Measurements from ENCODE around the gene MS4A1.

GRCh38 chr11:60447070-60447469 is 8.6 kb upstream of the MS4A1 start:
- TF ChIP-seq, protein P1, sequence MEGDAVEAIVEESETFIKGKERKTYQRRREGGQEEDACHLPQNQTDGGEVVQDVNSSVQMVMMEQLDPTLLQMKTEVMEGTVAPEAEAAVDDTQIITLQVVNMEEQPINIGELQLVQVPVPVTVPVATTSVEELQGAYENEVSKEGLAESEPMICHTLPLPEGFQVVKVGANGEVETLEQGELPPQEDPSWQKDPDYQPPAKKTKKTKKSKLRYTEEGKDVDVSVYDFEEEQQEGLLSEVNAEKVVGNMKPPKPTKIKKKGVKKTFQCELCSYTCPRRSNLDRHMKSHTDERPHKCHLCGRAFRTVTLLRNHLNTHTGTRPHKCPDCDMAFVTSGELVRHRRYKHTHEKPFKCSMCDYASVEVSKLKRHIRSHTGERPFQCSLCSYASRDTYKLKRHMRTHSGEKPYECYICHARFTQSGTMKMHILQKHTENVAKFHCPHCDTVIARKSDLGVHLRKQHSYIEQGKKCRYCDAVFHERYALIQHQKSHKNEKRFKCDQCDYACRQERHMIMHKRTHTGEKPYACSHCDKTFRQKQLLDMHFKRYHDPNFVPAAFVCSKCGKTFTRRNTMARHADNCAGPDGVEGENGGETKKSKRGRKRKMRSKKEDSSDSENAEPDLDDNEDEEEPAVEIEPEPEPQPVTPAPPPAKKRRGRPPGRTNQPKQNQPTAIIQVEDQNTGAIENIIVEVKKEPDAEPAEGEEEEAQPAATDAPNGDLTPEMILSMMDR (IDR thresholded peaks at IDR 0.05; ENCODE audit: low read depth, low read length): no peak
- TF ChIP-seq, protein P2, sequence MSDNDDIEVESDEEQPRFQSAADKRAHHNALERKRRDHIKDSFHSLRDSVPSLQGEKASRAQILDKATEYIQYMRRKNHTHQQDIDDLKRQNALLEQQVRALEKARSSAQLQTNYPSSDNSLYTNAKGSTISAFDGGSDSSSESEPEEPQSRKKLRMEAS (IDR thresholded peaks at IDR 0.05; ENCODE audit: low read depth, low read length): no peak

All from NB4 (cell line).